ENCODE measurements around the gene CEND1.

DNA sequence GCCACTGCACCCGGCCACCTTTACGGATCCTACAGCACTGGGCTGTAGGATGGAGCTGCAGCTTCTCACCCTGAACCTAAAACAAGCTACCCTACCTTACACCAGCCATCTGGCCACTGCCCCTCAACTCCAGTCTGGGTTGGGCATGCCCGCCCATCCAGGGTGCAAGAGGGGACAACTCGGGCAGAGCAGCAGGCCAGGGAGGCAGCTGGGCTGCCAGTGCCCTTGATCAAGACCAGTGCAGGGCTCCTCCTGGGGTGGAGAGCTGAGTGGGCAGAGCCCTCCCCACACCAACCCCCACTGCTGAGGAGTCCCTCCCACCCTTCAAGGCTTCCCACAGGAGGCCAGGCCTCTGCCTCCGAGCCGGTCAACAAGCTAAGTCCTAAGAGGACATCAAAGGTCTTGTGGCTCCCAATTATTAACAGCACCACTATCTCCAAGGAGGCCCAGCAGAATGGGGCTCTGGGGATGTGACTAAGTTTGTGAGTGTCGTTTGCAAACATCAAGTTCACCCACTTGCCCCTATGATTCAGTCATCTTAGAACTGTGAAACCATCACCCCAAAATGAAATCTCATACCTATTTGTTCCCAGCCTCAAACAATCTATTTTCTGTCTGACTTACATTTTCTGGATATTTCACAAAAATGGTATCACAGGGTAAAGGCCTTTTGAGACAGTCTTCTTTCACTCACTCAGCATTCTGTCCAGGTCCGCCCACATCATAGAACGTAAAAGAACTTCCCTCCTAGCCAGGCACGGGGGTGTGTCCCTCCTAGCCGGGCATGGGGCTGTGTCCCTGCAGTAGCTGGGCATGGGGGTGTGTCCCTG lies 23.6 kb downstream of the CEND1 start:
- TF ChIP-seq, protein P1, sequence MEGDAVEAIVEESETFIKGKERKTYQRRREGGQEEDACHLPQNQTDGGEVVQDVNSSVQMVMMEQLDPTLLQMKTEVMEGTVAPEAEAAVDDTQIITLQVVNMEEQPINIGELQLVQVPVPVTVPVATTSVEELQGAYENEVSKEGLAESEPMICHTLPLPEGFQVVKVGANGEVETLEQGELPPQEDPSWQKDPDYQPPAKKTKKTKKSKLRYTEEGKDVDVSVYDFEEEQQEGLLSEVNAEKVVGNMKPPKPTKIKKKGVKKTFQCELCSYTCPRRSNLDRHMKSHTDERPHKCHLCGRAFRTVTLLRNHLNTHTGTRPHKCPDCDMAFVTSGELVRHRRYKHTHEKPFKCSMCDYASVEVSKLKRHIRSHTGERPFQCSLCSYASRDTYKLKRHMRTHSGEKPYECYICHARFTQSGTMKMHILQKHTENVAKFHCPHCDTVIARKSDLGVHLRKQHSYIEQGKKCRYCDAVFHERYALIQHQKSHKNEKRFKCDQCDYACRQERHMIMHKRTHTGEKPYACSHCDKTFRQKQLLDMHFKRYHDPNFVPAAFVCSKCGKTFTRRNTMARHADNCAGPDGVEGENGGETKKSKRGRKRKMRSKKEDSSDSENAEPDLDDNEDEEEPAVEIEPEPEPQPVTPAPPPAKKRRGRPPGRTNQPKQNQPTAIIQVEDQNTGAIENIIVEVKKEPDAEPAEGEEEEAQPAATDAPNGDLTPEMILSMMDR (IDR thresholded peaks at IDR 0.05) = no peak
- TF ChIP-seq POLR2A (IDR thresholded peaks at IDR 0.05) = no peak

Data from testis (tissue), 2 donors.